Stimulated activated CD4-positive, alpha-beta T cell treated with anti-CD3 and anti-CD28 coated beads, Interleukin-15, amount 100 ng/mL, for 1 hour (primary cell): ENCODE measurements around the gene ATP6V0E1.
"Not testable (repeated sequence)": the region's sequence is repeated elsewhere in the genome, so short reads cannot be mapped to it uniquely, and the experiment has no call there.

Experiments
- DNase-seq, 2 donors: peaks; one replicate each; pipeline ENCODE4 v3.0.0-alpha.2; 2020; ENCODE audit warnings: low read depth in 1 of 2, low spot score in 1 of 2

Gene ATP6V0E1

DNA sequence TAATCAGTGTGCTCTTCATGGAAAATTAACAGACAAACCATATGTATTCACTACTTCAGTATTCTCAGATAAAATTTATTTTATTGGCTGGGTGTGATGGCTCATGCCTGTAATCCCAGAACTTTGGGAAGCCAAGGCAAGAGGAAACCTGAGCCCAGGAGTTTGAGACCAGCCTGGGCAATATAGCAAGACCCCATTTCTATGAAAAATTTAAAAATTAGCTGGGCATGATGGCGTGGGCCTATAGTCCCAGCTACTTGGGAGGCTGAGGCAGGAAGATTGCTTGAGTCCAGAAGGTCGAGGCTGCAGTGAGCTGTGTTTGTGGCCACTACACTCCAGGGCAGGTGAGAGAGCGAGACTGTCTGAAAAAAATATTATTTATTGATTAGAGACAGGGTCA is 49.2 kb downstream of the ATP6V0E1 start:
- no peak for DNase-seq

GRCh38 chr5:173033923-173034322 is 50.4 kb downstream of the ATP6V0E1 start:
- DNase-seq = no peak

- DNase-seq = no peak
Observed at GRCh38 chr5:173035904-173036707, 52.5 kb downstream of the ATP6V0E1 start.

DNA sequence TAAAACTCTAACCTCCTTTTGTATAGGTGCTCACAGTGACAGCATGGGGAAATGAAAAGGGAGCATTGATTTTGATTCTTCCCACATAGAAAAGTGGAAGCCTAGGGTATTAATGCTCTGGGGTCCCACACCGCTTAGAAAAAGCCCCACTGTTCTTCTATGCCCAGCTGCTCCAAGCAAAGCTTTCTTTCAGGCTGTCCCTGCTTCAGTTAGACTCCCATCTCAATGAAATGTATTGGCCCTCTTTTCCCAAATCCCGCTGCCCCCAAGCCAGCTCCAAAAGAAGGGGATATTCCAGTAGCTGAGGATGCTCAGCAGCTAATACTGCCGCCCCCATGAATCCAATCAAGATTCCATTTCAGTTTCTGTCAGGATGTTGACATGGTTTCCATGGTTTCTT is 55.6 kb downstream of the ATP6V0E1 start:
- no peak for DNase-seq

GRCh38 chr5:173039964-173040363 is 56.4 kb downstream of the ATP6V0E1 start:
- DNase-seq = no peak

GRCh38 chr5:173041881-173042762 is 58.6 kb downstream of the ATP6V0E1 start:
- no peak for DNase-seq

- no peak for DNase-seq
Observed at GRCh38 chr5:173042763-173043107, 59.2 kb downstream of the ATP6V0E1 start.

DNA sequence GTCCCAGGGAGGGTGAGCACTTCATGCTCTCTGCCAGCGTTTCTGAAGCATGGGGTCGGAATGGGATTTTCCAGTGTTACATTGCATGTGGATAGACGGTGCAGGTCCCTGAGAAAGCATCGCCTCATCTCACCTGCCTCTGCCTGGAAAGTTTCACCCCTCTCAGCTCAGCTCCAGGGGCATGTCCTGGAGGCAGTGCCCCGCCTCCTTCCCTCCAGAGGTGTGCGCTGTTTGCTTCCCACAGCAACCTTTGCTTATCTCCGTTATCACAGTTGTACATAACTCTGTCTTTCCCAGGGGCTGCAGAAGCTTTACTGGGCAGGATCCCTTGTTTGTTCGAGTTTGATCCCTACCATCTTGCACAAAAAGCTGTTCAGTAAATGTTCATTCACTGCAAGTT is 61.9 kb downstream of the ATP6V0E1 start:
- no peak for DNase-seq

GRCh38 chr5:173047096-173047837 is 63.7 kb downstream of the ATP6V0E1 start:
- DNase-seq = not testable (repeated sequence)

GRCh38 chr5:173047838-173048105 is 64.2 kb downstream of the ATP6V0E1 start:
- no peak for DNase-seq

- no peak for DNase-seq
Observed at GRCh38 chr5:173050791-173051190, 67.2 kb downstream of the ATP6V0E1 start.

GRCh38 chr5:173051746-173052145 is 68.2 kb downstream of the ATP6V0E1 start:
- no peak for DNase-seq

GRCh38 chr5:173053041-173053440 is 69.5 kb downstream of the ATP6V0E1 start:
- DNase-seq = no peak

- DNase-seq = no peak
Observed at GRCh38 chr5:173055042-173055721, 71.6 kb downstream of the ATP6V0E1 start.

DNA sequence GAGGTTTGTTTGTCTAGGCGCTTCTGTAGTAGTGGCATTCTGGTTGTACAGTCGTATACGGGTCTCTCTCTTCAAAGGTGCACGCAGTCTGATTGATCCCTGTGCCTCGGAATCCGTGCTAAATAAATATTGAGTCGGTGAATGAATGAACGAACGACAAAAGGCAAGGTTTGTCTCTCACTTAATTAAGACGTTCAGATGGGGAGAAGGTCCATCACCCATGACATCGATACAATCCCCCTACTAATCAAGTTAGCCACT is 72.1 kb downstream of the ATP6V0E1 start:
- DNase-seq = no peak

GRCh38 chr5:173055983-173056782 is 72.6 kb downstream of the ATP6V0E1 start, which contains the start of gene CREBRF:
Gene CREBRF (plus strand): TSS chr5:173056352. CDS start chr5:173080776, 24,424 bp downstream.
- DNase-seq = peak; percentile 96 to 97

- peak in 1 of 2 donors; percentile 71 for DNase-seq
Observed at GRCh38 chr5:173056783-173057061, 73.2 kb downstream of the ATP6V0E1 start.

- peak; percentile 96 to 99 for DNase-seq
Observed at GRCh38 chr5:173057062-173057924, 73.7 kb downstream of the ATP6V0E1 start.

GRCh38 chr5:173062141-173062540 is 78.6 kb downstream of the ATP6V0E1 start:
- DNase-seq = no peak

DNA sequence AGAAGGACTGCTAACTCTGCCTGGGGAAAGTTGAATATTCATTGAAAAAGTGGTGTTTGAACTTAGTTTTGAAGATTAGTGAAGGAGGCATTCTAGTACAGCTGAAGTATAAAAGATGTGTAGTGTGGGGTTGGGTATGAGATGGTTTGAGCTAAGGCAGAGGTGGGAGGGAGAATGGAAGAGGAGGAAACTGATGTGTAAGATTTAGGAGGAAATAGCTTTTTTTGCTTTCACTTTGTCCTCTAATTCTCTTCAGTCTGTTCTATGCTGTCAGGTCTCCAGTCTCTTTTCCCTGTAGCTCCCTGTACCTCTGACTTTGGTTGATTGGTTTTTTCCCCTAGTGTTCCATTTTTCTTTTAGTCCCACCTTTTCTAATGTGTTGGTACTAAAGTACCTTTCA is 81.6 kb downstream of the ATP6V0E1 start:
- DNase-seq = no peak
